Omental fat pad (tissue), 4 donors: ENCODE results near the gene PARD6G. TPM values are rescaled to one million over a fixed set of nuclear protein-coding genes. Genes with fewer than 3 reads are reported as not detected.

Source experiments
- ATAC-seq: fragments of 150-250 bp; one replicate; pipeline ENCODE4 v1.9.1; 2016; ENCODE audit warnings: mild to moderate bottlenecking, moderate library complexity; ENCODE audit not compliant: low FRiP score
- DNase-seq: peaks from one replicate; pipeline ENCODE4 v3.0.0-alpha.2; 2019; ENCODE audit warnings: low spot score
- CTCF ChIP-seq, 3 donors: fragments of 450-650 bp; IDR thresholded peaks; one replicate each; pipeline ENCODE4 v1.5.1; 2016 to 2017; ENCODE audit warnings: antibody characterized with exemption in 3 of 3, mild to moderate bottlenecking in 3 of 3, moderate library complexity in 2 of 3
- total RNA-seq, 4 donors: library from RNA; depleted of rRNA; stranded (reverse); fragments of >200 nt; gene quantifications; one replicate each; pipeline ENCODE4 v1.1.0, GENCODE V29; 2016

The PARD6G gene
- total RNA-seq, 4 donors from 2014 or later = 2.1 to 8.5 (median 3.4) TPM

DNA sequence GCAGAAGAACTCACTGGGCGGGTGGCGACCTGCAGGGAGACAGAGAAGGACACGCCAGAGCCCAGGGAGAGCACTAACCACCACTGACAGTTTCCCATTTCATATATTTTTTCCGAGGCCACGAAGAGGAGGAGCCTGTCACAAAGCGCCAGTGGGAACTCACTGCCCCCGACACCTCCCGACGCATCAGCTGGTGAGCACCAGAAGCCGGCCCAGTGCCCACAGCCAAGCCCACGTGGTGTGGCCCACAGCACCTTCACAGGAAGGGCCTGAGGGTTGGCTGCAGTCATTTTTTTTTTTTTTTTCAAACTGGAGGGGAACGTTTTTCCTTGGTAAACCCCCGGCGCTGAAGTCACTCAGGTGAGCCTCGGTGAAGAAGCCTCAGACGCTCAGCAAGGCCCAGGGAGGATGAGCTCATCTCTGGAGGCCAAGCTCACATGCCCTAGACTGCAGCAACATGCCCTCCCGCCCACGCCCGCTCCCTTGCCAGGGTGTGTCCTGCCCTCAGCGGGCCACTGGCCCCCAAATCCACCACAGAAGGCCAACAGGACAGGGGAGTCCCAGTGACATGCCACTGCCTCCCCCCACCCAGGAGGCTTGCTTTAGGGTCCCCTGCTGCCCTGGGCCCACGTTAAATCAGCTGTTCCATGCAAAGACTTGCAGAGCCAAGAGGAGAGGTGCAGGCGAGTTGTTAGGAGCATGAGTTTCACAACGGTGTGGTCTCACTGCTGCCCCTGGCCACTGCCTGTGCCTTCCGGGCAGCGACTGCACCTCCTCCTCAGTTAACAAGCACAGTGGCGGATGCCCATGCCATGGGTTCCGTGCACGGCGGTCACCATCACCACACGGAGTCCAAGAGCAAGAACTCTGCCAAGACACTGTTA, 68.1 kb downstream of the PARD6G start:
- TF ChIP-seq CTCF (IDR thresholded peaks at IDR 0.05) = no peak
- ATAC-seq (no peak), DNase-seq (no peak)

- ATAC-seq = no peak
- no peak for TF ChIP-seq CTCF (IDR thresholded peaks at IDR 0.05)
- no peak for DNase-seq
Observed at GRCh38 chr18:80177128-80177527, 70.2 kb downstream of the PARD6G start.

DNA sequence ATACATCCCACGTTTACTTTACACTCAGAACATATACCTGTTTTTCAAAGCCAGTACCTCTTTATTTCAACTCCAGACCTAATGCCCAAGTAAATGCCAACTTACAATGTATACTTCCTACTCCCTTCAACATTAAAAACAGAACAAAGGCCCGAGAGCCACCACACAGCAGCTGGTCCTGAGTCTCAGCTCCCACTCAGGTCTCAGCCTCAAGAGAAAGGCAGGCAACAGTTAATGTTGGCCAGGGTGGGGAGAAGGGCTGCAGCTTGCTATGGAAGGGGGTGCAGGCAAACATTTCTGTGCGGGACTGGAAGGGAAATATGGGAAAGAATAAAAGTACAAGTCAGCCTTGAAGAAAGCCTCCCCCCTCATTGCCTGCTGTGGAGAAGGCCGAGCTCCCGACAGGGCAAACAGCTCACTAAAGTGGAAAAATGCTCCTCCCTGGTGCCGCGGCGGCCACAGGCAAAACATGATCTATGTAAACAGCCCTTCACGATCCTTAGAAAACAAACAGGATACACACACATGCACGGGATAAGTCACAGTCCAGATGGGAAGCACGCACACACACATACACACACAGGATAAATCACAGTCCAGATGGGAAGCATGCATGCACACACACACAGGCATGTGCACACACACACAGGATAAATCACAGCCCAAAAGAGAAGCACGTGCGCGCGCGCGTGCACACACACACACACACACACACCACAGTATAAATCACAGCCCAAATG, 70.8 kb downstream of the PARD6G start:
- DNase-seq (no peak), ATAC-seq (no peak)
- TF ChIP-seq CTCF (IDR thresholded peaks at IDR 0.05) = no peak

- ATAC-seq (no peak), DNase-seq (no peak)
- no peak for TF ChIP-seq CTCF (IDR thresholded peaks at IDR 0.05)
Observed at GRCh38 chr18:80175451-80176204, 71.7 kb downstream of the PARD6G start.

GRCh38 chr18:80173060-80173459, 74.3 kb downstream of the PARD6G start:
- ATAC-seq (no peak), DNase-seq (no peak)
- no peak for TF ChIP-seq CTCF (IDR thresholded peaks at IDR 0.05)

GRCh38 chr18:80172056-80172455, 75.3 kb downstream of the PARD6G start:
- ATAC-seq = no peak
- no peak for TF ChIP-seq CTCF (IDR thresholded peaks at IDR 0.05)

More at GRCh38 chr18:80172056-80172455, 75.3 kb downstream of the PARD6G start:
- DNase-seq = no peak
